ENCODE data around the gene CAPNS1. TPM values are rescaled to one million over a fixed set of nuclear protein-coding genes. Genes with fewer than 3 reads are reported as not detected.
A peak's percentile ranks its signal among the peaks of the same experiment; 100 is the strongest.

CAPNS1 gene
- polyA plus RNA-seq, 2 donors, result 919 to 1,019 TPM

DNA sequence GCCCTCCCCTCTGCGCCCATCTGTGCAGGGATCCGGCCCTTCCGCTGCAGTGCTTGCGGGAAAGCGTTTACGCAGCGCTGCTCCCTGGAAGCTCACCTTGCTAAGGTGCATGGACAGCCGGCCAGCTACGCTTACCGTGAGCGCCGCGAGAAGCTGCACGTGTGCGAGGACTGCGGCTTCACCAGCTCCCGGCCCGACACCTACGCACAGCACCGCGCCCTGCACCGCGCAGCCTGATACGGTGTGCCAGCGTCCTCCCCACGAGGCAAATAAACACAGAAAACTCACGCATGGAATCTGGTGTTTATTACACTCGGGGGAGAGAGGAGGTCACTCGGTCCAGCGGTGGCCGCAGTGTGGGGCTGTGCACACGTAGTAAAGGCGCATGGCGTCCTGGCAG is 26.4 kb upstream of the CAPNS1 start:
- peaks cover 3 to 16% of the 10 kb centered on the region in 2 donors for H3K36me3 ChIP-seq (ENCODE audit: control insufficient read depth in 2 of 2, insufficient read depth in 2 of 2, low read length in 1 of 2)
- H3K4me1 ChIP-seq (ENCODE audit: control insufficient read depth in 2 of 2, insufficient read depth in 2 of 2, low read length in 1 of 2), result peaks cover 0 to 18% of the 10 kb centered on the region in 2 donors
- peak overlapping the region; percentile 75 to 79 for H3K4me3 ChIP-seq (ENCODE audit: low read depth in 1 of 2, low read length in 2 of 2)
- no peak overlapping the region for H3K27ac ChIP-seq (ENCODE audit: low read depth in 2 of 2, low read length in 1 of 2)
- WGBS, 2 donors, result 87 to 91% methylated on average over 34 of the region's 34 CpGs
- no peaks in the 10 kb centered on the region for H3K9me3 ChIP-seq (ENCODE audit: control insufficient read depth in 2 of 2, insufficient read depth in 1 of 2, low read depth in 1 of 2, low read length in 1 of 2)
- H3K27me3 ChIP-seq (ENCODE audit: control insufficient read depth in 1 of 2, insufficient read depth in 2 of 2, low read length in 2 of 2), result no peaks in the 10 kb centered on the region

DNA sequence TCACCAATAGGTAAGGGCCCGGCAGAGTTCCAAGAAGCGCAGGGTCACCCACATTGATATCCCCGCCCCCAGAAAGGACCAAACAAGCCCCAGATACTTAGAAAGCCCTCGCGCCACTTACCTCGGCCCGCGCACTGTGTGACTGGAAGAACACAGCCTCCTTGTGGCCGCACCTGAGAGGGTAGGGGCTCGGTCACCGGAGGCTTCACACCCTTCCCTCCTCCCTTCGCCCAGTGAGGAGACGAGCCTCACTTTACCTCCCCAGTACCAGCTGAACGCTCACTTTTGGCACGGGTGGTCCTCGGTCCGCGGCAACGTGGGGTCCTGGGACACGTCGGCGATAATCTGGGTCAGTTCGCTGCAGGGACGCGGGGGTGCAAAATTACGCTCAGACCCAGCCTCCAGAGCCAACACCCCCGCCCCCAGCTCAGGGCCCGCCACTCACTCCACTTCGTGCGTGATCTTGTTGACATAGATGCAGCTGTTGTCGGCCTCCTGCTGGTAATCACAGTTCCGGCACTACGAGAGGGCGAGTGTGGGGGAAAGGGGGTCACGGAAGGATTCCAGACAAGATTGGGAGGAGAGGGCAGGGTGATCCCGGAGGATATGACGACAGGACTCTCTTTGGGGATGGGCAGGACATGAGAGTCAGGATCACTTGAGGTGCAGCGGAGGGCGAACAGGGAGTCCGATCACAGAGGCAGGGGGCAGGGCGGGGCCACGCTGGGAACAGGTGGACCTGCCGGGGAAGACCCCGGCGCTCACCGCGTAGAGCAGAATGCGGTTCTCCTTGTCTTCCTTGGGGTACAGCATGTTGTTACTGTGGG is 25.8 kb upstream of the CAPNS1 start:
- Histone ChIP-seq H3K36me3 (ENCODE audit: control insufficient read depth in 2 of 2, insufficient read depth in 2 of 2, low read length in 1 of 2) (peaks cover 3 to 20% of the 10 kb centered on the region in 2 donors), H3K27ac (ENCODE audit: low read depth in 2 of 2, low read length in 1 of 2) (peak overlapping the region; percentile 94 to 97), H3K4me3 (ENCODE audit: low read depth in 1 of 2, low read length in 2 of 2) (peak overlapping the region; percentile 75 to 79), H3K4me1 (ENCODE audit: control insufficient read depth in 2 of 2, insufficient read depth in 2 of 2, low read length in 1 of 2) (peaks cover 0 to 18% of the 10 kb centered on the region in 2 donors), H3K9me3 (ENCODE audit: control insufficient read depth in 2 of 2, insufficient read depth in 1 of 2, low read depth in 1 of 2, low read length in 1 of 2) (no peaks in the 10 kb centered on the region), H3K27me3 (ENCODE audit: control insufficient read depth in 1 of 2, insufficient read depth in 2 of 2, low read length in 2 of 2) (no peaks in the 10 kb centered on the region)
- 3 to 7% methylated on average over 47 to 48 of the region's 48 CpGs for WGBS, 2 donors

DNA sequence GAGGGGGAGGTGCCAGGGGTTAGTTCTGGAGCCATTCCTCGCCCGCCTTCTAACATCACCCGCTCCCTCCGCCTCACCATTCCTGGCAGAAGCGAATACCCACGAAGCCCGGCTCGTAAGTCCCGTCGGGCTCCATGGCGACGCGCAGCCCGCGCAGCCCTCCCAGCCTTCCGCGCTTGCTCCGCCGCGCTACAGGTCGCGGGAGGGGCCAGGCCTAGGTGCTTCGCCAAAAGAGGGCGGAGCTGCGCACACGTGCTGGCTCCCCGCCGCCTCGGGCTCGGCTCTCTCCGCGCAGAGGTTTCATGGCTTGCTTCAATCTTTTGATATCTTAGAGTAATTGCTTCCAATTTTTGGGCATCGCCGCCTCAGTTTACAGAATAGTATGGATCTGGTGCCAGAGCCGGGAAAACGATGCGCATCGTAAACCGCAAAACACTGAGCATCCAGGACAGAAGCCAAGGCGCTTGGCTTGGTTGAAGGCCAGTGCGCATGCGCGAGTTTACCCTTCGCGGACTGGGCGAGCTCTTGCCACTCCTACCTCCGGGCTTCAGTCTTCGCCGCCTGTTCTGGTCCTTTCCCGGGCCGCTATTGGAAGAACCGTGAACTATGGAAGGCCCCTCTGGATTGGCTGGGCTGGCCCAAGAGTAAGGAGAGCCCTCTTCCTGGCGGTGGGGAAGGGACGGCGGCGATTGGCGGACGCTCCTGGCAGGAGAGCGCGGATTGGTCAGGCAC is 25.0 kb upstream of the CAPNS1 start, which contains the start of gene POLR2I:
TSS of gene POLR2I (minus strand) at position 155 of the 732 bp plus-strand sequence. CDS start at position 136, 19 bp downstream.
- Histone ChIP-seq H3K4me1 (ENCODE audit: control insufficient read depth in 2 of 2, insufficient read depth in 2 of 2, low read length in 1 of 2) (peaks cover 0 to 18% of the 10 kb centered on the region in 2 donors), H3K27ac (ENCODE audit: low read depth in 2 of 2, low read length in 1 of 2) (peak within 1 kb of the TSS; percentile 94 to 97), H3K36me3 (ENCODE audit: control insufficient read depth in 2 of 2, insufficient read depth in 2 of 2, low read length in 1 of 2) (peaks cover 3 to 22% of the 10 kb centered on the region in 2 donors), H3K27me3 (ENCODE audit: control insufficient read depth in 1 of 2, insufficient read depth in 2 of 2, low read length in 2 of 2) (no peaks in the 10 kb centered on the region), H3K9me3 (ENCODE audit: control insufficient read depth in 2 of 2, insufficient read depth in 1 of 2, low read depth in 1 of 2, low read length in 1 of 2) (no peaks in the 10 kb centered on the region), H3K4me3 (ENCODE audit: low read depth in 1 of 2, low read length in 2 of 2) (peak within 1 kb of the TSS; percentile 75 to 79)
- 0% methylated on average over 60 of the region's 60 CpGs for WGBS, 2 donors

DNA sequence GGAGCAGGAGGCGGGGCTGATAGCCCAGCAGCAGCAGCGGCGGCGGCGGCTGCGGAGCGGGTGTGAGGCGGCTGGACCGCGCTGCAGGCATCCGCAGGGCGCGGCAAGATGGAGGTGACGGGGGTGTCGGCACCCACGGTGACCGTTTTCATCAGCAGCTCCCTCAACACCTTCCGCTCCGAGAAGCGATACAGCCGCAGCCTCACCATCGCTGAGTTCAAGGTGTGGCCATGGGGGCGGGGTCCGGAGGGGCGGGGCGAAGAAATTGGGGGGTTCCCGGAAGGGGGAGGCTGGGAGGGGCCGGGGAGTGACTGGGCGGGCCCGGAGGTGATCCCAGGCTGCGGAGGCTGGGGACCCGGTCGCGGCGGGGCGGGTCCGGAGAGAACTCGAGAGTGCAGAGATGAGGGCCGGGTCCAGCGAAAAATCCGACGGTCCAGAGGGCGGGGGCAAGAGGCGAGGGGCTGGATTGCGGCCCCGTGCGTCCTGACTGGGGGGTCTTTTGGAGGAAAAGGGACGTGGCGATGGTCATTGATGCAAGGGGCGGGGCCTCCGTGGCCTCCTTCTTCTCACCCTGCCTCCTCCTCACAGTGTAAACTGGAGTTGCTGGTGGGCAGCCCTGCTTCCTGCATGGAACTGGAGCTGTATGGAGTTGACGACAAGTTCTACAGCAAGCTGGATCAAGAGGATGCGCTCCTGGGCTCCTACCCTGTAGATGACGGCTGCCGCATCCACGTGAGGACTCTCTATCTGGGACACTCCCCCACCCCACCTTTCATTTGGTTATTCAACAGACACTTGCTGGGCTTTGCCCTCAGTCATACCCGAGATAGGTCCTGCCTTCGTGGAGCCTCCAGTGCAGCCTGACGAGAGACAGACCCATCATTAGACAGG is 24.2 kb upstream of the CAPNS1 start, which contains the start of gene TBCB:
TSS of gene TBCB (plus strand) at position 16 of the 891 bp plus-strand sequence. CDS start at position 109, 93 bp downstream.
- Histone ChIP-seq H3K9me3 (ENCODE audit: control insufficient read depth in 2 of 2, insufficient read depth in 1 of 2, low read depth in 1 of 2, low read length in 1 of 2) (no peaks in the 10 kb centered on the region), H3K27ac (ENCODE audit: low read depth in 2 of 2, low read length in 1 of 2) (peak within 1 kb of the TSS; percentile 94 to 97), H3K4me1 (ENCODE audit: control insufficient read depth in 2 of 2, insufficient read depth in 2 of 2, low read length in 1 of 2) (peaks cover 0 to 18% of the 10 kb centered on the region in 2 donors), H3K27me3 (ENCODE audit: control insufficient read depth in 1 of 2, insufficient read depth in 2 of 2, low read length in 2 of 2) (no peaks in the 10 kb centered on the region), H3K4me3 (ENCODE audit: low read depth in 1 of 2, low read length in 2 of 2) (peak within 1 kb of the TSS; percentile 75 to 79), H3K36me3 (ENCODE audit: control insufficient read depth in 2 of 2, insufficient read depth in 2 of 2, low read length in 1 of 2) (peaks cover 3 to 26% of the 10 kb centered on the region in 2 donors)
- 3 to 4% methylated on average over 56 to 59 of the region's 59 CpGs for WGBS, 2 donors

DNA sequence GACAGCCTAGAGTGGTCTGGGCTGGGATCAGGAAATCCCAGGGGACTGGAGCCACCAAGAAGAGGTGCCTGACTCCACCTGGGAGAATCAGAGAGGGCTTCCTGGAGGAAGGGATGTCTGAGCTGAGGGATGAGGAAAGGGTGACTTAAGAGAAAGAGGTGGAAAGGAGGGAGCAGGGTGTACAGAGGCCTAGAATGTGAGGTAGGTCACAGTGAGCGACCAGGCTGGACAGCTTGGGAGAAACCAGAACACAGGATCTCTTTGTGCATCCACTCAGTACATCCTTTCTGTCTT is 23.6 kb upstream of the CAPNS1 start:
- Histone ChIP-seq H3K9me3 (ENCODE audit: control insufficient read depth in 2 of 2, insufficient read depth in 1 of 2, low read depth in 1 of 2, low read length in 1 of 2) (no peaks in the 10 kb centered on the region), H3K4me3 (ENCODE audit: low read depth in 1 of 2, low read length in 2 of 2) (peak overlapping the region; percentile 75 to 79), H3K4me1 (ENCODE audit: control insufficient read depth in 2 of 2, insufficient read depth in 2 of 2, low read length in 1 of 2) (peaks cover 0 to 18% of the 10 kb centered on the region in 2 donors), H3K36me3 (ENCODE audit: control insufficient read depth in 2 of 2, insufficient read depth in 2 of 2, low read length in 1 of 2) (peaks cover 3 to 25% of the 10 kb centered on the region in 2 donors), H3K27me3 (ENCODE audit: control insufficient read depth in 1 of 2, insufficient read depth in 2 of 2, low read length in 2 of 2) (no peaks in the 10 kb centered on the region), H3K27ac (ENCODE audit: low read depth in 2 of 2, low read length in 1 of 2) (peak overlapping the region in 1 of 2 donors; percentile 97)
- WGBS, 2 donors, result 91 to 100% methylated on average over 1 of the region's 1 CpG

DNA sequence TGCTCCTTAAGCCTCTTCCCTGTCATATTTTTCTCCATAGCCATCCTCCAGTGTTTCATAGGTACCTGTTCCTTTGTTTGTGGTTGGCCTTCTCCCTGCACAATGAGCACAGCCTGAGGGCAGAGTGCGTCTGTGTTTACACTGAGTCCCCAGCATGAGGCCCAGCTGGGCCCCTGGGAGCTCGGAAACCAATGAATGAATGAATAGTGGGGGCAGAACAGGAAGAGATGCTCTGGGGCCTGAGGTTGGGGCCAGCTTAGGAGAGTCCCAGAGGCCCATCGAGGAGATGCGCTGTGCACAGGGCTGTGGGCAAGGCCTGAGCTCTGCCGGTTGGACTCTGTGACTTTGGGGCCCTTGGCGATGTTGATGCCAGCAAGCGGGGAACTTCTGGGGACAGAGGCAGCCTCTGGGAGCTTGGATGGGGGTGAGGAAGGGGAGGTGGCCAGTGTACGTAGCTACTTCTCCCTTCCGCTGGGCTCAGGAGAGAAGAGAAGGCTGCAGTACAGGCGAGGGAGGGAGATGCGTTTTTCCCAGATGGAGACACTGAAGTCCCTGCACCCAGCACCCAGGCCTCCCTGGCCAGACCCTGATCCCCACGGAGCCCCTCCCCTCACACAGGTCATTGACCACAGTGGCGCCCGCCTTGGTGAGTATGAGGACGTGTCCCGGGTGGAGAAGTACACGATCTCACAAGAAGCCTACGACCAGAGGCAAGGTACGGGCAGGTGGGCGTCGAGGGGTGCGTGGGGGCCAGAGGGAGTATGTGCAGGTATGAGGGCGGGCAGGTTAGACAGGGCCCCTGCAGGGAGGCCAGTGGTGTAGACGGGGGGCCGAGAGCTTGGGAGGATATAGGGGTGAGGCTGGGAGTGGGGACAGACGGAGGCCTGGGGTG is 19.5 kb upstream of the CAPNS1 start:
- Histone ChIP-seq H3K36me3 (ENCODE audit: control insufficient read depth in 2 of 2, insufficient read depth in 2 of 2, low read length in 1 of 2) (peaks cover 4 to 26% of the 10 kb centered on the region in 2 donors), H3K4me1 (ENCODE audit: control insufficient read depth in 2 of 2, insufficient read depth in 2 of 2, low read length in 1 of 2) (peaks cover 0 to 7% of the 10 kb centered on the region in 2 donors), H3K9me3 (ENCODE audit: control insufficient read depth in 2 of 2, insufficient read depth in 1 of 2, low read depth in 1 of 2, low read length in 1 of 2) (no peaks in the 10 kb centered on the region), H3K27me3 (ENCODE audit: control insufficient read depth in 1 of 2, insufficient read depth in 2 of 2, low read length in 2 of 2) (no peaks in the 10 kb centered on the region), H3K27ac (ENCODE audit: low read depth in 2 of 2, low read length in 1 of 2) (no peak overlapping the region), H3K4me3 (ENCODE audit: low read depth in 1 of 2, low read length in 2 of 2) (no peak overlapping the region)
- WGBS, 2 donors, result 89 to 91% methylated on average over 26 of the region's 26 CpGs

DNA sequence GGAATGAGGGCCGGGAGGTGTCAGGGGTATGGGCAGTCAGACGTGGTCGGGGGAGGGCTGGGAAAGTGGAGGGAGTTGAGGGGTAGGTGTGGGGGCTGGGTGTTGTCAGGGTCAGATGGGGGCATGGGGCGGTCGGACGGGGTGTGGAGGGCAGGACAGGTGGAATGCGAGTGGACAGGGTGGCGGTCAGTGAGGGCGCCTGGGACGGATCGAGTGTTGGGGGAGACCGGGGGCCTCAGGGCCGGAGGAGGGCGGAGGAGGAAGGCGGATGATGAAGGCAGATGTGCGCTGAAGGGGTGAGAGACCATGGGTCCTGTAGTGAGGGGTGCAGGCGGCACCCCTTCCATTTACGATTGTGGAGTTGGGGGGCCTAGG is 18.9 kb upstream of the CAPNS1 start:
- 94% methylated on average over 18 of the region's 18 CpGs for WGBS, 2 donors
- H3K4me3 ChIP-seq (ENCODE audit: low read depth in 1 of 2, low read length in 2 of 2), result no peak overlapping the region
- H3K9me3 ChIP-seq (ENCODE audit: control insufficient read depth in 2 of 2, insufficient read depth in 1 of 2, low read depth in 1 of 2, low read length in 1 of 2), result no peaks in the 10 kb centered on the region
- H3K4me1 ChIP-seq (ENCODE audit: control insufficient read depth in 2 of 2, insufficient read depth in 2 of 2, low read length in 1 of 2), result peaks cover 0 to 6% of the 10 kb centered on the region in 2 donors
- H3K36me3 ChIP-seq (ENCODE audit: control insufficient read depth in 2 of 2, insufficient read depth in 2 of 2, low read length in 1 of 2), result peaks cover 8 to 29% of the 10 kb centered on the region in 2 donors
- no peak overlapping the region for H3K27ac ChIP-seq (ENCODE audit: low read depth in 2 of 2, low read length in 1 of 2)
- no peaks in the 10 kb centered on the region for H3K27me3 ChIP-seq (ENCODE audit: control insufficient read depth in 1 of 2, insufficient read depth in 2 of 2, low read length in 2 of 2)

DNA sequence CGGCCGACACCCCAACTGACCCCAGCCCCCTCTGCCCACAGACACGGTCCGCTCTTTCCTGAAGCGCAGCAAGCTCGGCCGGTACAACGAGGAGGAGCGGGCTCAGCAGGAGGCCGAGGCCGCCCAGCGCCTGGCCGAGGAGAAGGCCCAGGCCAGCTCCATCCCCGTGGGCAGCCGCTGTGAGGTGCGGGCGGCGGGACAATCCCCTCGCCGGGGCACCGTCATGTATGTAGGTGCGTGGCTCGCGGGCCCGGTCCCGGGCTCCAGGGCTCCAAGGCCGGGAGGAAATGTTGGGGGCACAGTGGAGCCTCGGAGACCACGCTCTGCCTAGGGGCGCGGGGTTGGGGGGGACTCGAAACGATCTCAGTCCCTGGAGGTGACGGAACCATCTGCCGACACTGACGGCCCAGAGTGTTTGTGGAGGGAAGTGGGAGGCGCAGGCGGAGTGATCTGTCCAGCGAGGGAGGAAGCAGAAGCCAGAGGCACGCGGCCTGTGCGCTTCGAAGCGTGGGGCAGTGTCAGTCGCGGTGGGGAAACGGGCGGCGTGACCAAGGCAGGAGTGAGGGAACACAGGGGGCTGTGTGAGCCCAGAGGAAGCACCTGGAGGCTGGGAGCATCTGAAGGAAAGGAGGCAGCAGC is 18.3 kb upstream of the CAPNS1 start:
- Histone ChIP-seq H3K4me3 (ENCODE audit: low read depth in 1 of 2, low read length in 2 of 2) (no peak overlapping the region), H3K4me1 (ENCODE audit: control insufficient read depth in 2 of 2, insufficient read depth in 2 of 2, low read length in 1 of 2) (peaks cover 0 to 2% of the 10 kb centered on the region in 2 donors), H3K36me3 (ENCODE audit: control insufficient read depth in 2 of 2, insufficient read depth in 2 of 2, low read length in 1 of 2) (peaks cover 8 to 29% of the 10 kb centered on the region in 2 donors), H3K9me3 (ENCODE audit: control insufficient read depth in 2 of 2, insufficient read depth in 1 of 2, low read depth in 1 of 2, low read length in 1 of 2) (no peaks in the 10 kb centered on the region), H3K27ac (ENCODE audit: low read depth in 2 of 2, low read length in 1 of 2) (no peak overlapping the region), H3K27me3 (ENCODE audit: control insufficient read depth in 1 of 2, insufficient read depth in 2 of 2, low read length in 2 of 2) (no peaks in the 10 kb centered on the region)
- 89 to 91% methylated on average over 49 of the region's 49 CpGs for whole genome bisulfite sequencing, 2 donors

Data from esophagus (tissue), 2 donors.